UCSD-AML1 (cell line): ENCODE data around the gene GNMT.

ENCODE experiments used
- DNase-seq: peaks from one replicate; lab custom pipeline; 2025; ENCODE audit not compliant: unreplicated experiment; lab: John Stamatoyannopoulos, UW

The GNMT gene

GRCh38 chr6:43012364-43012763 is 51.8 kb downstream of the GNMT start:
- no peak for DNase-seq

GRCh38 chr6:43013097-43013842 is 52.7 kb downstream of the GNMT start:
- no peak for DNase-seq
